Tibial nerve (tissue), 4 donors: ENCODE measurements around the gene FAM162A. TPM values are rescaled to one million over a fixed set of nuclear protein-coding genes. Genes with fewer than 3 reads are reported as not detected.

Experiments used
- DNase-seq, 2 donors: peaks; one replicate each; pipeline ENCODE4 v3.0.0-alpha.2; 2019; ENCODE audit warnings: low spot score in 2 of 2
- H3K27ac ChIP-seq, 4 donors: fragments of 200-600 bp; sonication (generic) in 3 of 4; one replicate each; pipeline ENCODE4 v1.5.1; 2017 to 2019; ENCODE audit warnings: mild to moderate bottlenecking in 1 of 4
- H3K27me3 ChIP-seq, 2 donors: fragments of 200-600 bp; sonication (generic) in 1 of 2; one replicate each; pipeline versions ENCODE4 v1.5.1 to v1.6.0; 2017 to 2019
- H3K36me3 ChIP-seq, 3 donors: fragments of 200-600 bp; sonication (generic); one replicate each; pipeline ENCODE4 v1.5.1; 2018 to 2019
- H3K4me1 ChIP-seq, 4 donors: fragments of 200-600 bp; sonication (generic) in 3 of 4; one replicate each; pipeline ENCODE4 v1.5.1; 2017 to 2019
- H3K4me3 ChIP-seq, 4 donors: fragments of 200-600 bp; sonication (generic) in 3 of 4; one replicate each; pipeline ENCODE4 v1.5.1; 2017 to 2019; ENCODE audit warnings: mild to moderate bottlenecking in 1 of 4, moderate library complexity in 1 of 4
- H3K9me3 ChIP-seq, 4 donors: fragments of 200-600 bp; sonication (generic) in 3 of 4; one replicate each; pipeline ENCODE4 v1.5.1; 2017 to 2019
- EP300 ChIP-seq, 2 donors: sonication (generic); formaldehyde crosslinking; IDR thresholded peaks; one replicate each; pipeline ENCODE4 v1.6.1; 2017; ENCODE audit warnings: antibody characterized with exemption in 2 of 2, mild to moderate bottlenecking in 1 of 2
- POLR2A ChIP-seq, 2 donors: fragments of 450-650 bp; IDR thresholded peaks; one replicate each; pipeline ENCODE4 v1.6.1; 2017; ENCODE audit warnings: antibody characterized with exemption in 2 of 2, mild to moderate bottlenecking in 2 of 2, moderate library complexity in 2 of 2
- WGBS, 2 donors: methylation state at CpG; one replicate each; pipeline ENCODE4 v1.1.5; 2018; 5-methylcytosine and 5-hydroxymethylcytosine counted together
- total RNA-seq, 4 donors: library from RNA; depleted of rRNA; stranded (reverse); fragments of >200 nt; gene quantifications; one replicate each; pipeline ENCODE4 v1.1.0, GENCODE V29; 2016
- TF ChIP-seq, protein P1 (sequence below), 5 experiments: fragments of 200-600 bp in 3 of 5; fragments of 450-650 bp in 2 of 5; sonication (generic) in 3 of 5; IDR thresholded peaks; one replicate each; pipeline ENCODE4 v1.5.1; 2016 to 2019; ENCODE audit warnings: antibody characterized with exemption in 5 of 5, mild to moderate bottlenecking in 3 of 5, moderate library complexity in 2 of 5

Gene FAM162A
- total RNA-seq, 4 donors from 2014 or later: 13.2 to 23.1 (median 17.8) TPM

DNA sequence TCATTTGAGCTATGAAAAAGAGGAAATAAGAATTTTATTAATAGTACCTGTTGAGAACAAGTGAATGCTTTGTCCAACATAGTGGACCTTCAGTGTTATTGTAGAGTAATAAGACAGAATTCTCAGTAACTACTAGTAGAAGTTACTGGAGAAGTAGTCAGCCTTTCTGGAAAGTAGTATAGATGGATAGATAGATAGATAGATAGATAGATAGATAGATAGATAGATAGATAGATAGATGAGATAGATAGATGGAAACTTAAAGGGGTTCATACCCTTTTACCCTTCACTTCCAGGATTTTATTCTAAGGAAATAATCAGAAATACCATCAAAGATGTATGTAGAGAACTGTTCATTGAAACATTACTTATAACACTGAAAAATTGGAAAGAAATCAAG, 5.2 kb downstream of the FAM162A start:
- Histone ChIP-seq H3K4me1 (peaks cover 0 to 31% (median 7%) of the 10 kb centered on the region in 4 donors), H3K36me3 (no peaks in the 10 kb centered on the region), H3K4me3 (no peak overlapping the region), H3K27ac (no peak overlapping the region), H3K27me3 (no peaks in the 10 kb centered on the region), H3K9me3 (no peaks in the 10 kb centered on the region)
- DNase-seq: no peak
- TF ChIP-seq, protein P1, sequence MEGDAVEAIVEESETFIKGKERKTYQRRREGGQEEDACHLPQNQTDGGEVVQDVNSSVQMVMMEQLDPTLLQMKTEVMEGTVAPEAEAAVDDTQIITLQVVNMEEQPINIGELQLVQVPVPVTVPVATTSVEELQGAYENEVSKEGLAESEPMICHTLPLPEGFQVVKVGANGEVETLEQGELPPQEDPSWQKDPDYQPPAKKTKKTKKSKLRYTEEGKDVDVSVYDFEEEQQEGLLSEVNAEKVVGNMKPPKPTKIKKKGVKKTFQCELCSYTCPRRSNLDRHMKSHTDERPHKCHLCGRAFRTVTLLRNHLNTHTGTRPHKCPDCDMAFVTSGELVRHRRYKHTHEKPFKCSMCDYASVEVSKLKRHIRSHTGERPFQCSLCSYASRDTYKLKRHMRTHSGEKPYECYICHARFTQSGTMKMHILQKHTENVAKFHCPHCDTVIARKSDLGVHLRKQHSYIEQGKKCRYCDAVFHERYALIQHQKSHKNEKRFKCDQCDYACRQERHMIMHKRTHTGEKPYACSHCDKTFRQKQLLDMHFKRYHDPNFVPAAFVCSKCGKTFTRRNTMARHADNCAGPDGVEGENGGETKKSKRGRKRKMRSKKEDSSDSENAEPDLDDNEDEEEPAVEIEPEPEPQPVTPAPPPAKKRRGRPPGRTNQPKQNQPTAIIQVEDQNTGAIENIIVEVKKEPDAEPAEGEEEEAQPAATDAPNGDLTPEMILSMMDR (IDR thresholded peaks at IDR 0.05): no peak
- TF ChIP-seq POLR2A (IDR thresholded peaks at IDR 0.05): no peak
- no peak for TF ChIP-seq EP300 (IDR thresholded peaks at IDR 0.05)

DNA sequence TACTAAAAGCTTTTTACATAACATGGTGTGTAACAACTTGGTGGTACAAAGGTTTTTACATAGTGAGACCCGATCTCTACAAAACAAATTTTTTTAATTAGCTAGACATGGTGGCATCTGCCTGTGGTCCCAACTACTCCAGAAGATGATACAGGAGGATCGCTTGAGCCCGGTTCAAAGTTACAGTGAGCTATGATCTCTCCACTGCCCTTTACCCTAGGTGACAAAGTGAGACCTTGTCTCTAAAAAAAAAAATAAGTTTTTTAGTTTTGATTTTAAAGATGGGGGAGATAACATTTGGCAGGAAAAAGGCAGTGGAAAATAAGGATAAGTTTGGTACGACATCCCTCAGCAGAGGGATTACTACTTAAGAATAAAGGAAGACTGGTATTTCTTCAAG, 5.9 kb downstream of the FAM162A start:
- H3K27ac ChIP-seq: no peak overlapping the region
- H3K36me3 ChIP-seq: no peaks in the 10 kb centered on the region
- H3K4me1 ChIP-seq: peaks cover 0 to 27% (median 5%) of the 10 kb centered on the region in 4 donors
- 87 to 94% methylated on average over 4 of the region's 4 CpGs for WGBS, 2 donors
- H3K9me3 ChIP-seq: no peaks in the 10 kb centered on the region
- TF ChIP-seq POLR2A (IDR thresholded peaks at IDR 0.05): no peak
- no peak for TF ChIP-seq EP300 (IDR thresholded peaks at IDR 0.05)
- TF ChIP-seq, protein P1 (IDR thresholded peaks at IDR 0.05): no peak
- no peak overlapping the region for H3K4me3 ChIP-seq
- DNase-seq: no peak
- no peaks in the 10 kb centered on the region for H3K27me3 ChIP-seq

DNA sequence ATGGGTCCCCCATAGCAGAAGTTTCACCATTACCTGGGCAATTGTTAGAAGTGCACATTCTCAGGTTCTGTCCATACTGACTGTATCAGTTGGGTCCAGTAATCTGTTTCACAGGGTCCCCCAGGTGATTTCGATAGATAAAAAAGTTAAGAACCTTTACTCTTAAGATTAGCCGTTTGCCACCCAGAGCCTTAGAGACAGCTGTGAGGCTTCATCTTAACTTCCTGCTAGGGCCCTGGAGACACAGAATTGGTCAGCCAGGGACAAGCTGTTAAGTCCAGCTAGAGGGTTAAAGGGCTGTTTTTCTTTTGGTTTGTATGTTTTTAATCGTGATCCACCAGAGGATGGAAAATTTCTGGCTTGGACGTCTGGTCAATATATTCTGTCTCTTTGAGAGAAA, 6.7 kb downstream of the FAM162A start:
- Histone ChIP-seq H3K9me3 (no peaks in the 10 kb centered on the region), H3K27me3 (no peaks in the 10 kb centered on the region), H3K27ac (no peak overlapping the region), H3K4me3 (no peak overlapping the region), H3K36me3 (no peaks in the 10 kb centered on the region), H3K4me1 (peaks cover 0 to 19% (median under 1%) of the 10 kb centered on the region in 4 donors)
- TF ChIP-seq EP300 (IDR thresholded peaks at IDR 0.05): no peak
- TF ChIP-seq, protein P1 (IDR thresholded peaks at IDR 0.05): no peak
- no peak for TF ChIP-seq POLR2A (IDR thresholded peaks at IDR 0.05)
- WGBS, 2 donors: 39 to 52% methylated on average over 4 of the region's 4 CpGs
- no peak for DNase-seq

DNA sequence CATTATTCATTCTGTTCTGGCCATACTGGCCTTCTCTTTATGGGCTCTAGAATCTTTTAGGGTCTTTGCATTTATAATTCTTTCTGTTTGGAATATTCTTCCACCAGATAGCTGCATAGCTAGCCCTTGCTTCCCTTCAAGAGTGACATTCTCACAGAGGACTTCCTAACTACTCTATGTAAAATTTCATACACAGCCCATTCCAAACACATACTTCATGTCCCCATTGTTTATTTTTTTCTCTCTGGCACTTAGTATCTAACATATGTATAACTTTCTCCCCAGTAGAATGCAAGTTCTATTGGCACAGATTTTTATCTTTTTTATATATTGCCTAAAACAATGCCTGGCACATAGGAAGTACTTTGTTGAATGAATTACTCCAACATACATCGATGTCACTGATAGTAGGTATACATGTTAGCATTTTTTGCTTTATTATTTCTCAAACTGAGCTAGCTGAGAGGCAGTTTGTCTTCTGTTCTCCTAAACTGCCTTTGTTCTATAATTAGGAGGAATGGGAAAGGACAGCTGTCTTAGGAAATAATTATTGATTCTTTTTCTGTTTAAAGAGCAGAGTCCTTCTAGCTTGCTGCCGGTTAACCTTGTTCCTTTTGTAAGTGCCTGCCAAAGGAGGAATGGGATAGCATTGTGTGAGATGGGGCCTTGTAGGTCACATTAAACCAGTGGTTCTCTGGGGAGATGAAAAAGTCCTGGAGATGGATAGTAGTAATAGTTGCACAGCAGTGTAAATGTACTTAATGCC, 7.9 kb downstream of the FAM162A start:
- Histone ChIP-seq H3K9me3 (no peaks in the 10 kb centered on the region), H3K27ac (no peak overlapping the region), H3K27me3 (no peaks in the 10 kb centered on the region), H3K36me3 (no peaks in the 10 kb centered on the region), H3K4me1 (peaks cover 0 to 8% (median 0%) of the 10 kb centered on the region in 4 donors), H3K4me3 (no peak overlapping the region)
- TF ChIP-seq POLR2A (IDR thresholded peaks at IDR 0.05) (no peak), EP300 (IDR thresholded peaks at IDR 0.05) (no peak)
- TF ChIP-seq, protein P1 (IDR thresholded peaks at IDR 0.05): no peak
- WGBS, 2 donors: 41 to 82% methylated on average over 2 of the region's 2 CpGs
- DNase-seq: no peak
